GM12864 (cell line): ENCODE measurements around the gene PDE6B.

Source experiments
- DNase-seq: peaks from one replicate; pipeline ENCODE4 v3.0.0-alpha.2; 2011; ENCODE audit warnings: low read depth
- H3K4me3 ChIP-seq: 2 replicates; pipeline ENCODE4 v1.5.1; 2011; ENCODE audit warnings: mild to moderate bottlenecking, low read depth, low read length, control low read depth
- TF ChIP-seq, protein P1 (sequence below): IDR thresholded peaks from 2 replicates; pipeline ENCODE4 v1.5.1; 2011; ENCODE audit warnings: low read depth, mild to moderate bottlenecking, moderate library complexity, low read length, control low read depth, inconsistent platforms; ENCODE audit errors: missing control alignments

The PDE6B gene

DNA sequence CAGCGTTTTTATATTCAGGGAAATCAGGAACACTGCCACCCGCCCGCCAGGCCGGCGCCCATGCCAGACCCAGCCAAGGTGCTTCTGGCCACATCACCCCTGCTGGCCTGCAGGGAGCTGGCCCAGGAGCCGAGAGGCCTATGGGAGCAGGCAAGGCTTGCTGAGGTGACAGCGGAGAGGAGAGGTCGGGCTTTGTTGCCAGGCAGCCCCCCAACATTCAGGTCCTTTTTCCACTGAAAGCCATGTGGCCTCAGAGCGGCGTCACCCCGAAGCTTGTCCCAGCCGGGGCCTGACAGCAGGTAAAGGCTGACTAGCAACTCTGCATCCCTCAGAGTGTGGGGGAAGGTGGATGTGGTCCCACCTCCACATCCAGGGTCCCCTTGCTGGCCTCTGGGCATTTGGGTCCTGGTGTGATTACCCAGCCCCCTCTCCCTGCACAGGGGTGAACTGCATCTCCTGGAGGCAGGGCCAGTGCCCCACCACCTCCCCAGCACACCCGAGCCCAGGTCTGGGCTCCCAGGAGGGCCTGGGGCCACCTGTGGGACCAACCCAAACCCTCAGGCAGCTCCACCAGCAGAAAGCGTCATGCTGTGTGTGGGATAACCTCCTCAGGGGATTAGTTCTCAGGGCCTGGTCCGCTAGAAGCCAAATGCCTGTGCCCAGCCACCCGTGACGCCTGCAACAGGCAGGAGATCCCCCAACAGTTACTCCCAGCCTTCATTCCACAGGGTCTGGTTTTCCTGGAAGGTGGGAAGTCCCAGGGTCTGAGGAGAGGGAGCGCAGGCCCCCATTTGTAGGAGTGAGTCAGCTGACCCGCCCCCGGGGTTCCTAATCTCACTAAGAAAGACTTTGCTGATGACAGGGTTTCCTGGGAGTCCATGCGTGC lies at the start of gene PDE6B:
PDE6B (plus strand) TSS at position 869 of the 886 bp plus-strand sequence. CDS start 54 bp downstream, outside the sequence.
- no peak for DNase-seq
- TF ChIP-seq, protein P1, sequence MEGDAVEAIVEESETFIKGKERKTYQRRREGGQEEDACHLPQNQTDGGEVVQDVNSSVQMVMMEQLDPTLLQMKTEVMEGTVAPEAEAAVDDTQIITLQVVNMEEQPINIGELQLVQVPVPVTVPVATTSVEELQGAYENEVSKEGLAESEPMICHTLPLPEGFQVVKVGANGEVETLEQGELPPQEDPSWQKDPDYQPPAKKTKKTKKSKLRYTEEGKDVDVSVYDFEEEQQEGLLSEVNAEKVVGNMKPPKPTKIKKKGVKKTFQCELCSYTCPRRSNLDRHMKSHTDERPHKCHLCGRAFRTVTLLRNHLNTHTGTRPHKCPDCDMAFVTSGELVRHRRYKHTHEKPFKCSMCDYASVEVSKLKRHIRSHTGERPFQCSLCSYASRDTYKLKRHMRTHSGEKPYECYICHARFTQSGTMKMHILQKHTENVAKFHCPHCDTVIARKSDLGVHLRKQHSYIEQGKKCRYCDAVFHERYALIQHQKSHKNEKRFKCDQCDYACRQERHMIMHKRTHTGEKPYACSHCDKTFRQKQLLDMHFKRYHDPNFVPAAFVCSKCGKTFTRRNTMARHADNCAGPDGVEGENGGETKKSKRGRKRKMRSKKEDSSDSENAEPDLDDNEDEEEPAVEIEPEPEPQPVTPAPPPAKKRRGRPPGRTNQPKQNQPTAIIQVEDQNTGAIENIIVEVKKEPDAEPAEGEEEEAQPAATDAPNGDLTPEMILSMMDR = no peak
- H3K4me3 ChIP-seq = no peak within 1 kb of the TSS

DNA sequence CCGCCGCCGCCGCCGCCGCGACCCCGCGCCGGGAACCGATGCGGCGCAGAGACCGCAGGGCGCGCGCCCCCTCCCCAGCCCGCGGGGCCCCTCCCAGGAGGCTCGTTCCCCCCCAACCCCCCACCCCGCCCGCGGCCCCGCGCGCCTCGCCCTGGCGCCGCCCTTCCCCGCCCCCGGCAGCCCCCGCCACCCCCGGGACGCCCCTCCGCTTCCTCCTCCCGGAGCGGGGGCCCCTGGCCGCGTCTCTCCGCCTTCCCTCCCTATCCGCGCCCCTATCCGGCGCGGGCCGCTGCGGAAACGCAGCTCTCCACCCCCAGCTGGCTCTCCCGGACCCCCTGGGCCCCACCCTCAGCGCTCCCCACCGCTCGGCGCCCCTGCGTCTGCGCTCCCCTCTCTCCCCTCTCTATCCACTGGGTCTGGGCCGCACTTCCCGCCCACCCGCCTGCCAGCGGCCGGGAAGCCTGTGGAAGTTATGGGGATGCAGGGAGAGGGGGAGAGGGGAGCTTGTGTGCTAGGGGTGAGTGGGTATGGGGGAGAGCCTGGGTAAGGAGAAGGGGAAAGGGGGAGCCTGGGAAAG lies 49.0 kb upstream of the PDE6B start, which contains the start of gene TMEM271:
TMEM271 (minus strand) TSS at position 51 of the 577 bp plus-strand sequence. CDS start 233 bp downstream, outside the sequence.
- TF ChIP-seq, protein P1 = no peak
- no peak for DNase-seq
- H3K4me3 ChIP-seq = no peak within 1 kb of the TSS

DNA sequence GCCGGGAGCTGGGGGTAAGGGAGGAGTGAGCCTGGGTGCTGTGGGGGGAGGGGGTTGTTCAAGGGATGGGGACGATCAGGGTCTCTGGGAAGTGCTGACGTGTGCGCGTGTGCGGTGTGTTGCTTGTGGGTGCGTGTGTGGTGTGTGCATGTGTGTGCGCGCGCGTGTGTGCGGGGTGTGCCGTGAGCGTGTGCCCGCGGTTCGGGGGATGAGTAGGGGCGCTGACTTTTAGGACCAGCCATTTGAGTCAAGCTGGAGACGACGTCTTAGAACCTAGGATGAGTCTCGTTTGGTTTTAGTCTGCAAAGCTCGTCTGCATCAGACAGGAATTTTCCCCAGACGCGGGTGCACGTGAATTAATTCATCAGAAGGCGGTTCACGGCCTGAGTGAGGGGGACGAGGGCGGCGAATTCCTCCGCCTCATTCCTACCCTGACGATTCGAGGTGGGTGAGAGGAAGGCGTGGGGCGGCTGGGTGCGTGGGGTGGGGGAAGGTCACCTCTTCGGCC lies 48.3 kb upstream of the PDE6B start:
- TF ChIP-seq, protein P1 = no peak
- DNase-seq = no peak
- H3K4me3 ChIP-seq = no peak overlapping the region

DNA sequence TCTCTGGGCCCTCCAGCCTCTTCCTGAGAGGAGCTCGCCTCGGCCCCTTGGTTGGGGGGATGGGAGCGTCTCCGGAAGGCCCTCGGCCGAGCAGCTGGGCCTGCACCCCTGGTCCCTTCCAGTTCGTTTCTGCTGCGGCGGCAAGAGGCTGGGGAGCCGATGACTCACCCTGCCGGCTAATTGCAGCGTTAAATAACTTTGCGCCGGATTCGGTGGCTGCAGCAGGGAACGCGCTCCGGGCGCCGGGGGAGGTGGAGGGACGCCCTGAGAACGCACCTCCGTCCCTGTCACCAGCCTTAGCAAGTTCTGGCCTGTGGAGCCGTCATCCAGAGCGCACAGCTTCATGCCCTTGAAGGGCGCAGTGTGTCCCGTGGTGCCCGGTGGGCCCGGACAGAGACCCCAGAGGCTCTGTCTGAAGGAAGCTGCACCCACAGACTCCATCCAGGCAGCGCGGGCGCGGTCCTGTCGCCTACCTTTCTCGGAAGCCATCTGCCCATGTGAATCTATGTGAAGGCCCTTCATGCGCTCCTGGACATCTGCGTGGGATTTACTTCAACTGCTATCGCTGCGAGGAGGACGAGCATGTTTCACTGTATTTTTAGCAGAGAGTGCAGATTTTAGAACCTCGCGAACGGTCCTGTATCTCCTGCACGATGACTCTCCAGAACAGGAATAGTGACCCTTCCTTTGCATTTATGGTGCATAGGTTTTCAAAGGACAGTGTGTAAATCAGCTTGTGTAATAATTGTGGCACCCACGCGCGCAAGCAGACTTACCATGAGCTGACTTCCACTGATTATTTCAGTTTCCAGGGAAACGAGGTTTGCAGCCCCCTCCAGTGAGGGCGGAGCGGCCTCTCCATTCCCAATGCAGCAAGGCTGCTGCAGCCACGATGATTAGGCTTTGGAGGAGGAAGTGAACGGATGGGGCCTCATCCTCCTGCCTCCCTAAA lies 47.6 kb upstream of the PDE6B start:
- TF ChIP-seq, protein P1 = no peak
- H3K4me3 ChIP-seq = no peak overlapping the region
- DNase-seq = no peak

DNA sequence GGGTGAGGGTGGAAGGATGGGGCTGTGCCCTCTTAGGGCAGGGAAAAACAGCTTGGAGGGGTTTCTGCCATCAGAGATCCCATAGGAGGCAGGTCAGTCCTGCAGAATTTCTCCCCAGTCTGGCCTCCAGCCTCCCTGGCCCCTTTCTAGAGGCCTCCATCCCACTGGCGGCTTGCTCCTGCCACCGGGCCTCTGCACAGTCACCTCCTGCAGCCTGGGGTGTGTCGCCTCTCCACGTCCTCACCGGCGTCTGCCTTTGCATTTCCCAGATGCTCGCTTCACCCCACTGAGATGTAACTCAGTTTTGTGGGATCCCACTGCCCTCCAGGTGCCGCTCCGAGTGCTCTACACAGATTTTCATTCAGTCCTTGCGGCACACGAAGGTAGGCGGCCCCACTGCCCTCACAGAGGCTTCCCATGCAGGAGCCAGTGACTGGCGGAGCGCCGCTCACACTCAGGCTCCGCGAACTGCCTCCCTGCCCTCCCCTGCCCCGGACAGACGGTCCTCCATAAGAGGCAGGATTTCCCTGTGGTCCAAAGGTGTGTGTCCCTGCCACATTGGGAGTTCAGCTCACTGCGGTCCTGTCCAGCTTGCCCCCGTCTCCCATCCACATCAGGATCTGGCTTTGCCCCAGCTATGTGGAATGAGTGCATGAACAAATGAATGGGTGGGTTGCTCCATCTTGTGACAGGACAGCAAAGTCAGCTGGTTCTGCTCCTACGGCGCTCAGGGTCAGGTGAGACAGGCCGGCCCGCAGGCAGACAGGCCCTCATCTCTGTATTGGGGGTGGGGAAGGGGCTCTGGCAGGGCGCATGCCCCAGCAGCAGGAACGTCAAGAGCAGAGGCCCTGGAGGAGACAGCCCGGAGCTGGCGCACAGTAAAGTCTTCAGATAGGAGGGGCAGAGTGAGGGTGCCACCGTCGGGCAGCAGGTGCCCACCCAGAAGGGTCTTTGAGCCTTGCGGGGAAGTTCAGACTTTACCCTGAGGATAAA lies 46.6 kb upstream of the PDE6B start:
- DNase-seq = no peak
- no peak overlapping the region for H3K4me3 ChIP-seq
- TF ChIP-seq, protein P1 = no peak
